WTC11 (cell line): Measurements from ENCODE around the gene BASP1. TPM values are rescaled to one million over a fixed set of nuclear protein-coding genes. Genes with fewer than 3 reads are reported as not detected.

ENCODE experiments used
- ATAC-seq: fragments of 200-7000 bp; cut with Tn5 transposase; 2 replicates; pipeline ENCODE4 v1.10.0; 2021; ENCODE audit warnings: mild to moderate bottlenecking, moderate library complexity
- CTCF ChIA-PET: fragments of 300-600 bp; sonication (Branson Sonifier 250); formaldehyde crosslinking; loops from one replicate; lab custom pipeline; 2021; ENCODE audit warnings: antibody characterized with exemption; lab: Charles Lee
- POLR2A ChIA-PET: fragments of 350-600 bp; sonication (Branson Sonifier 250); formaldehyde crosslinking; loops from one replicate; lab custom pipeline; 2021; ENCODE audit warnings: antibody characterized with exemption; lab: Charles Lee
- DNase-seq: peaks from one replicate; pipeline ENCODE4 v3.0.0; 2021; ENCODE audit warnings: low spot score
- H3K27ac Mint-ChIP-seq: 2 replicates; pipeline ENCODE4 v1.8.0; 2021; ENCODE audit warnings: mixed read lengths
- H3K27me3 Mint-ChIP-seq: 2 replicates; pipeline ENCODE4 v1.8.0; 2021; ENCODE audit warnings: low read depth, mild to moderate bottlenecking, moderate library complexity, mixed read lengths
- H3K36me3 Mint-ChIP-seq: 2 replicates; pipeline ENCODE4 v1.8.0; 2021; ENCODE audit warnings: mixed read lengths
- H3K4me1 Mint-ChIP-seq: 2 replicates; pipeline ENCODE4 v1.8.0; 2022; ENCODE audit warnings: mixed read lengths
- H3K4me3 Mint-ChIP-seq: 2 replicates; pipeline ENCODE4 v1.8.0; 2021; ENCODE audit warnings: mild to moderate bottlenecking, moderate library complexity, mixed read lengths
- H3K9me3 Mint-ChIP-seq: 2 replicates; pipeline ENCODE4 v1.8.0; 2021; ENCODE audit warnings: mixed read lengths
- CREM ChIP-seq: sonication (generic); formaldehyde crosslinking; IDR thresholded peaks from 2 replicates; pipeline ENCODE4 v1.8.1; 2022; ENCODE audit warnings: mild to moderate bottlenecking, missing genetic modification reagents, moderate library complexity
- ELF4 ChIP-seq: sonication (generic); formaldehyde crosslinking; IDR thresholded peaks from 2 replicates; pipeline ENCODE4 v1.8.1; 2022; ENCODE audit warnings: low read depth, mild to moderate bottlenecking, moderate library complexity, missing genetic modification reagents
- ESRRA ChIP-seq: sonication (generic); formaldehyde crosslinking; IDR thresholded peaks from 2 replicates; pipeline ENCODE4 v1.8.1; 2022; ENCODE audit warnings: mild to moderate bottlenecking, missing genetic modification reagents, borderline replicate concordance
- HMGA2 ChIP-seq: fragments of 250-450 bp; sonication (Bioruptor Pico); IDR thresholded peaks from 2 replicates; pipeline ENCODE4 v1.4.0; 2021; ENCODE audit warnings: mild to moderate bottlenecking, moderate library complexity
- IRF2 ChIP-seq: sonication (generic); formaldehyde crosslinking; IDR thresholded peaks from 2 replicates; pipeline ENCODE4 v1.8.0; 2022; ENCODE audit warnings: low read depth, missing genetic modification reagents, borderline replicate concordance
- JUN ChIP-seq: sonication (generic); formaldehyde crosslinking; IDR thresholded peaks from 2 replicates; pipeline ENCODE4 v1.8.0; 2023; ENCODE audit warnings: mild to moderate bottlenecking, missing genetic modification reagents
- MYBL2 ChIP-seq: sonication (generic); formaldehyde crosslinking; IDR thresholded peaks from 2 replicates; pipeline ENCODE4 v1.8.1; 2023; ENCODE audit warnings: mild to moderate bottlenecking, moderate library complexity, missing genetic modification reagents
- NR1H2 ChIP-seq: sonication (generic); formaldehyde crosslinking; IDR thresholded peaks from 2 replicates; pipeline ENCODE4 v1.9.0; 2021; ENCODE audit warnings: mild to moderate bottlenecking, moderate library complexity, missing genetic modification reagents
- NR3C1 ChIP-seq: sonication (generic); formaldehyde crosslinking; conservative IDR thresholded peaks from 2 replicates; pipeline ENCODE4 v1.8.1; 2023; ENCODE audit warnings: low read depth, mild to moderate bottlenecking, missing genetic modification reagents
- OVOL2 ChIP-seq: fragments of 250-450 bp; sonication (Bioruptor Pico); IDR thresholded peaks from 2 replicates; pipeline ENCODE4 v1.9.0; 2021; ENCODE audit warnings: mild to moderate bottlenecking, borderline replicate concordance
- RORB ChIP-seq: fragments of 250-450 bp; sonication (Bioruptor Pico); IDR thresholded peaks from 2 replicates; pipeline ENCODE4 v1.9.0; 2021; ENCODE audit warnings: mild to moderate bottlenecking
- SMAD3 ChIP-seq: sonication (generic); formaldehyde crosslinking; IDR thresholded peaks from 2 replicates; pipeline ENCODE4 v1.8.0; 2022; ENCODE audit warnings: missing genetic modification reagents, mild to moderate bottlenecking, borderline replicate concordance
- TCF7 ChIP-seq: sonication (generic); formaldehyde crosslinking; IDR thresholded peaks from 2 replicates; pipeline ENCODE4 v1.8.0; 2022; ENCODE audit warnings: mild to moderate bottlenecking, low read depth, missing genetic modification reagents, moderate library complexity
- ZNF232 ChIP-seq: sonication (generic); formaldehyde crosslinking; IDR thresholded peaks from 2 replicates; pipeline ENCODE4 v1.8.0; 2022; ENCODE audit warnings: mild to moderate bottlenecking, missing genetic modification reagents
- ZNF423 ChIP-seq: fragments of 250-450 bp; sonication (Bioruptor Pico); IDR thresholded peaks from 2 replicates; pipeline ENCODE4 v2.1.2; 2022; ENCODE audit warnings: mild to moderate bottlenecking, moderate library complexity
- total RNA-seq: library from RNA; stranded (reverse); gene quantifications from 3 replicates; pipeline ENCODE4 v1.2.3, GENCODE V29; 2021
- TF ChIP-seq, protein P1 (sequence below): fragments of 250-450 bp; sonication (Bioruptor Pico); IDR thresholded peaks from 2 replicates; pipeline ENCODE4 v1.8.0; 2021; ENCODE audit warnings: mild to moderate bottlenecking
- TF ChIP-seq, protein P2 (sequence below): fragments of 200-600 bp; IDR thresholded peaks from 2 replicates; pipeline ENCODE4 v1.8.0; 2022; ENCODE audit warnings: antibody characterized with exemption
- TF ChIP-seq, protein P3 (sequence below): sonication (generic); formaldehyde crosslinking; IDR thresholded peaks from 2 replicates; pipeline ENCODE4 v1.8.0; 2023; ENCODE audit warnings: missing genetic modification reagents
- TF ChIP-seq, protein P4 (sequence below): sonication (generic); formaldehyde crosslinking; IDR thresholded peaks from 2 replicates; pipeline ENCODE4 v1.8.1; 2022; ENCODE audit warnings: mild to moderate bottlenecking, moderate library complexity, missing genetic modification reagents
- TF ChIP-seq, protein P5 (sequence below): sonication (generic); formaldehyde crosslinking; IDR thresholded peaks from 2 replicates; pipeline ENCODE4 v1.8.0; 2022; ENCODE audit warnings: mild to moderate bottlenecking, missing genetic modification reagents

The BASP1 gene
- total RNA-seq, 1 experiment from 2014 or later, result 108 TPM

DNA sequence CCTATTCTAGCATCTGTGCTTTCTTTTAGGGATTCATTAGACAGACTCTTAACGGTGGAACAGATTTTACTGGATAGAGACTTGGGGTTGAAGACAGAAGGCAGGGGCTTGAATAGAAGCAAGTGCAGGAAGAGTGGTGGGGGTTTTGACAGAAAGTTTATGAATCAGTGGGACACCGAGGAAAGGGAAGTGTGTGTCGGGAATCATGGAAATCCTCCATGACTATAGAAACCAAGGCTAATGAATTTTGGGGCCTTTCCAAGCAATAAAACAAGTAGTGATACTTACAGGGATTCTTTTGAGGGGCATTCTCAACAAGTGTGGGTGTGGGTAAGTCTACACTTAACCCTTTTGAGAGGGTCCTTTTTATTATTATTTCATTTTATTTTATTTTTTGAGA is 12.8 kb downstream of the BASP1 start:
- CTCF ChIA-PET, result no interaction called here
- H3K4me3 Mint-ChIP-seq, result no peak overlapping the region
- peak overlapping the region; percentile 71 for H3K27ac Mint-ChIP-seq
- H3K27me3 Mint-ChIP-seq, result no peaks in the 10 kb centered on the region
- TF ChIP-seq ZNF423 (no peak), MYBL2 (no peak), CREM (no peak), ELF4 (CRISPR knock-in tag) (no peak), NR1H2 (CRISPR knock-in tag) (no peak), OVOL2 (CRISPR knock-in tag) (no peak), NR3C1 (CRISPR knock-in tag) (no peak), RORB (CRISPR knock-in tag) (no peak), HMGA2 (CRISPR knock-in tag) (no peak)
- TF ChIP-seq, protein P1, sequence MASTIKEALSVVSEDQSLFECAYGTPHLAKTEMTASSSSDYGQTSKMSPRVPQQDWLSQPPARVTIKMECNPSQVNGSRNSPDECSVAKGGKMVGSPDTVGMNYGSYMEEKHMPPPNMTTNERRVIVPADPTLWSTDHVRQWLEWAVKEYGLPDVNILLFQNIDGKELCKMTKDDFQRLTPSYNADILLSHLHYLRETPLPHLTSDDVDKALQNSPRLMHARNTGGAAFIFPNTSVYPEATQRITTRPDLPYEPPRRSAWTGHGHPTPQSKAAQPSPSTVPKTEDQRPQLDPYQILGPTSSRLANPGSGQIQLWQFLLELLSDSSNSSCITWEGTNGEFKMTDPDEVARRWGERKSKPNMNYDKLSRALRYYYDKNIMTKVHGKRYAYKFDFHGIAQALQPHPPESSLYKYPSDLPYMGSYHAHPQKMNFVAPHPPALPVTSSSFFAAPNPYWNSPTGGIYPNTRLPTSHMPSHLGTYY, result no peak
- TF ChIP-seq, protein P2, sequence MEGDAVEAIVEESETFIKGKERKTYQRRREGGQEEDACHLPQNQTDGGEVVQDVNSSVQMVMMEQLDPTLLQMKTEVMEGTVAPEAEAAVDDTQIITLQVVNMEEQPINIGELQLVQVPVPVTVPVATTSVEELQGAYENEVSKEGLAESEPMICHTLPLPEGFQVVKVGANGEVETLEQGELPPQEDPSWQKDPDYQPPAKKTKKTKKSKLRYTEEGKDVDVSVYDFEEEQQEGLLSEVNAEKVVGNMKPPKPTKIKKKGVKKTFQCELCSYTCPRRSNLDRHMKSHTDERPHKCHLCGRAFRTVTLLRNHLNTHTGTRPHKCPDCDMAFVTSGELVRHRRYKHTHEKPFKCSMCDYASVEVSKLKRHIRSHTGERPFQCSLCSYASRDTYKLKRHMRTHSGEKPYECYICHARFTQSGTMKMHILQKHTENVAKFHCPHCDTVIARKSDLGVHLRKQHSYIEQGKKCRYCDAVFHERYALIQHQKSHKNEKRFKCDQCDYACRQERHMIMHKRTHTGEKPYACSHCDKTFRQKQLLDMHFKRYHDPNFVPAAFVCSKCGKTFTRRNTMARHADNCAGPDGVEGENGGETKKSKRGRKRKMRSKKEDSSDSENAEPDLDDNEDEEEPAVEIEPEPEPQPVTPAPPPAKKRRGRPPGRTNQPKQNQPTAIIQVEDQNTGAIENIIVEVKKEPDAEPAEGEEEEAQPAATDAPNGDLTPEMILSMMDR, result no peak
- TF ChIP-seq, protein P3, sequence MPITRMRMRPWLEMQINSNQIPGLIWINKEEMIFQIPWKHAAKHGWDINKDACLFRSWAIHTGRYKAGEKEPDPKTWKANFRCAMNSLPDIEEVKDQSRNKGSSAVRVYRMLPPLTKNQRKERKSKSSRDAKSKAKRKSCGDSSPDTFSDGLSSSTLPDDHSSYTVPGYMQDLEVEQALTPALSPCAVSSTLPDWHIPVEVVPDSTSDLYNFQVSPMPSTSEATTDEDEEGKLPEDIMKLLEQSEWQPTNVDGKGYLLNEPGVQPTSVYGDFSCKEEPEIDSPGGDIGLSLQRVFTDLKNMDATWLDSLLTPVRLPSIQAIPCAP (CRISPR knock-in tag), result no peak
- TF ChIP-seq, protein P4, sequence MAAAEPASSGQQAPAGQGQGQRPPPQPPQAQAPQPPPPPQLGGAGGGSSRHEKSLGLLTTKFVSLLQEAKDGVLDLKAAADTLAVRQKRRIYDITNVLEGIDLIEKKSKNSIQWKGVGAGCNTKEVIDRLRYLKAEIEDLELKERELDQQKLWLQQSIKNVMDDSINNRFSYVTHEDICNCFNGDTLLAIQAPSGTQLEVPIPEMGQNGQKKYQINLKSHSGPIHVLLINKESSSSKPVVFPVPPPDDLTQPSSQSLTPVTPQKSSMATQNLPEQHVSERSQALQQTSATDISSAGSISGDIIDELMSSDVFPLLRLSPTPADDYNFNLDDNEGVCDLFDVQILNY, result no peak
- ATAC-seq (no peak), DNase-seq (no peak)
- H3K36me3 Mint-ChIP-seq, result peaks cover 29% of the 10 kb centered on the region
- no peaks in the 10 kb centered on the region for H3K9me3 Mint-ChIP-seq
- POLR2A ChIA-PET, result no interaction called here
- H3K4me1 Mint-ChIP-seq, result peaks cover 54% of the 10 kb centered on the region

DNA sequence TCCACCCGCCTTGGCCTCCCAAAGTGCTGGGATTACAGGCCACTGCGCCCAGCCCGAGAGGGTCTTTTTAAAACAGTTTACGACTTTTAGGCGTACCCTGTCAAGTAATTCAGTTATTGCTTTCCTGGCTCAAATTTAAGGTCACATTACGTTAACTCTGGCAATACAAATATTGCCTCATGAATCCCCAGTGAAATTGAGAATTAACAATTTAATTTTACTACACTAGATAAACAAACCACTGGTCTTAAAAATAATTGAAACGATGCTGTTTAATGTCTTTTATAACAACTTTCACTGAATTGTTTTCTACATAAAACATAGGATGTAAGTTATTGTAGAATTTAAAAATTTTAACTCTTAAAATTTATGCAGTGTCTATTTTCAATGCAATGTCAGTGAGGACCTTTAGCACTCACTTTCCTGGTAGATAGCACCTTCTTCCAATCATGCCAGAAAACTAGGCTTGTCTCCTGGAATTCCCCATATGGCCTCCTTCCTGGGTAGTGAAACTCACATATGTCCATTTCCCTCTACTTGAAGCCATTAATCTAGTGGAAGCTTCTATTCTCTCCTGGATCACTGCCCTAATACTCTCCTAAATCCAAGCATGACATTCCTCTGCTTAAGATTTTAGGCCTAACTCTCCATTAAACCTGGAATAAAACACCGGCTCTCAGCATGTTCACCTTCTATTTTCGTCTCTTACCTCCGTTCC is 13.5 kb downstream of the BASP1 start:
- Mint-ChIP-seq H3K4me1 (peaks cover 46% of the 10 kb centered on the region), H3K4me3 (no peak overlapping the region), H3K27ac (peak overlapping the region; percentile 6; the same call in 1 of the 2 replicates), H3K9me3 (no peaks in the 10 kb centered on the region), H3K27me3 (no peaks in the 10 kb centered on the region), H3K36me3 (peaks cover 35% of the 10 kb centered on the region)
- TF ChIP-seq, protein P5, sequence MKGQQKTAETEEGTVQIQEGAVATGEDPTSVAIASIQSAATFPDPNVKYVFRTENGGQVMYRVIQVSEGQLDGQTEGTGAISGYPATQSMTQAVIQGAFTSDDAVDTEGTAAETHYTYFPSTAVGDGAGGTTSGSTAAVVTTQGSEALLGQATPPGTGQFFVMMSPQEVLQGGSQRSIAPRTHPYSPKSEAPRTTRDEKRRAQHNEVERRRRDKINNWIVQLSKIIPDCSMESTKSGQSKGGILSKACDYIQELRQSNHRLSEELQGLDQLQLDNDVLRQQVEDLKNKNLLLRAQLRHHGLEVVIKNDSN (CRISPR knock-in tag), result no peak
- no peak for TF ChIP-seq JUN (CRISPR knock-in tag)
- no peak for TF ChIP-seq TCF7 (CRISPR knock-in tag)
- TF ChIP-seq NR1H2 (CRISPR knock-in tag), result no peak
- TF ChIP-seq, protein P1, result no peak
- no peak for TF ChIP-seq SMAD3 (CRISPR knock-in tag)
- TF ChIP-seq ESRRA (CRISPR knock-in tag), result no peak
- no peak for TF ChIP-seq IRF2 (CRISPR knock-in tag)
- no peak for TF ChIP-seq ZNF232 (CRISPR knock-in tag)
- ChIA-PET CTCF (no interaction called here), POLR2A (no interaction called here)
- DNase-seq, result no peak
- ATAC-seq, result no peak
